Naive thymus-derived CD4-positive, alpha-beta T cell (primary cell): Measurements from ENCODE around the gene QTRT2. TPM values are rescaled to one million over a fixed set of nuclear protein-coding genes. Genes with fewer than 3 reads are reported as not detected.

Experiments
- ATAC-seq: fragments of 150-1000 bp; cut with Tn5 transposase; 2 replicates; pipeline ENCODE4 v1.10.0; 2021; ENCODE audit warnings: mild to moderate bottlenecking, moderate library complexity
- CTCF ChIA-PET: fragments of 350-600 bp; sonication (Branson Sonifier 250); formaldehyde crosslinking; loops from one replicate; lab custom pipeline; 2021; ENCODE audit warnings: antibody characterized with exemption; lab: Charles Lee
- POLR2A ChIA-PET: fragments of 350-600 bp; sonication (Branson Sonifier 250); formaldehyde crosslinking; loops from one replicate; lab custom pipeline; 2021; ENCODE audit warnings: antibody characterized with exemption, inconsistent platforms; lab: Charles Lee
- DNase-seq, 9 donors: peaks; one replicate each; pipeline versions ENCODE4 v3.0.0 to v3.0.0-alpha.2; 2020 to 2022; ENCODE audit warnings: mixed read lengths in 1 of 9
- H3K27ac ChIP-seq: one replicate; pipeline ENCODE4 v1.7.0; 2013; ENCODE audit warnings: mild to moderate bottlenecking, low read depth, low read length, moderate library complexity
- H3K27me3 ChIP-seq, 2 donors: one replicate each; pipeline ENCODE4 v1.7.0; 2013; ENCODE audit warnings: low read length in 2 of 2, mild to moderate bottlenecking in 2 of 2, moderate library complexity in 2 of 2; ENCODE audit not compliant: control insufficient read depth in 2 of 2, insufficient read depth in 2 of 2
- H3K36me3 ChIP-seq, 3 experiments: 1 replicate in 2 of 3; 2 replicates in 1 of 3; pipeline ENCODE4 v1.7.0; 2013; ENCODE audit warnings: low read length in 3 of 3, mild to moderate bottlenecking in 3 of 3, moderate library complexity in 1 of 3; ENCODE audit not compliant: insufficient read depth in 3 of 3, control insufficient read depth in 2 of 3
- H3K4me1 ChIP-seq, 2 donors: one replicate each; pipeline ENCODE4 v1.7.0; 2013; ENCODE audit warnings: low read length in 2 of 2, mild to moderate bottlenecking in 2 of 2, moderate library complexity in 1 of 2; ENCODE audit not compliant: control insufficient read depth in 2 of 2, insufficient read depth in 2 of 2
- H3K4me3 ChIP-seq: 2 replicates; pipeline ENCODE4 v1.7.0; 2013; ENCODE audit warnings: mild to moderate bottlenecking, low read length
- H3K9me3 ChIP-seq, 3 experiments: 1 replicate in 2 of 3; 2 replicates in 1 of 3; pipeline ENCODE4 v1.7.0; 2013; ENCODE audit warnings: low read length in 3 of 3; ENCODE audit not compliant: control insufficient read depth in 2 of 3
- H3K27ac Mint-ChIP-seq, 9 donors: one replicate each; pipeline ENCODE4 v1.8.0; 2020 to 2022; ENCODE audit warnings: mixed read lengths in 9 of 9, mild to moderate bottlenecking in 8 of 9, moderate library complexity in 5 of 9, inconsistent platforms in 2 of 9
- H3K27me3 Mint-ChIP-seq, 5 donors: one replicate each; pipeline ENCODE4 v1.8.0; 2021 to 2022; ENCODE audit warnings: mixed read lengths in 5 of 5, mild to moderate bottlenecking in 1 of 5
- H3K36me3 Mint-ChIP-seq, 5 donors: one replicate each; pipeline ENCODE4 v1.8.0; 2020 to 2022; ENCODE audit warnings: mixed read lengths in 5 of 5, mild to moderate bottlenecking in 3 of 5, inconsistent platforms in 1 of 5
- H3K4me1 Mint-ChIP-seq, 7 donors: one replicate each; pipeline ENCODE4 v1.8.0; 2020 to 2022; ENCODE audit warnings: mixed read lengths in 7 of 7, mild to moderate bottlenecking in 3 of 7, inconsistent platforms in 1 of 7
- H3K4me3 Mint-ChIP-seq, 10 donors: one replicate each; pipeline ENCODE4 v1.8.0; 2020 to 2022; ENCODE audit warnings: mild to moderate bottlenecking in 10 of 10, mixed read lengths in 10 of 10, moderate library complexity in 6 of 10, inconsistent platforms in 2 of 10
- H3K9me3 Mint-ChIP-seq, 11 donors: one replicate each; pipeline ENCODE4 v1.8.0; 2020 to 2022; ENCODE audit warnings: mixed read lengths in 11 of 11, mild to moderate bottlenecking in 4 of 11, inconsistent platforms in 1 of 11, moderate library complexity in 1 of 11
- intact Hi-C, 2 donors: fragments of 100-400 bp; cut with micrococcal nuclease; formaldehyde crosslinking; loops; one replicate each; pipeline ENCODE4 v1.15.1; 2023
- polyA plus RNA-seq, 2 donors: library from polyadenylated mRNA; unstranded; fragments of 300-500 nt; fragmentation: Illumina TruSeq; gene quantifications; one replicate each; pipeline ENCODE4 v1.2.3, GENCODE V29; 2021
- total RNA-seq, 6 experiments: library from RNA in 5 of 6; stranded (reverse) in 5 of 6; gene quantifications; 1 replicate in 5 of 6; 2 replicates in 1 of 6; pipeline ENCODE4 v1.2.3 and lab custom pipeline; 2021 to 2026

QTRT2 gene
- total and polyA plus RNA-seq, 7 experiments from 2014 or later, result 9.6 to 38.8 (median 32.5) TPM

GRCh38 chr3:114071786-114072185 lies 15.2 kb downstream of the QTRT2 start:
- Mint-ChIP-seq H3K27me3 (no peaks in the 10 kb centered on the region), H3K36me3 (peaks cover 16 to 70% (median 52%) of the 10 kb centered on the region in 5 donors), H3K9me3 (no peaks in the 10 kb centered on the region), H3K4me3 (no peak overlapping the region), H3K4me1 (peaks cover 0 to 3% (median 0%) of the 10 kb centered on the region in 7 donors), H3K27ac (peak overlapping the region in 1 of 9 donors; percentile 0)
- H3K9me3 ChIP-seq, result no peaks in the 10 kb centered on the region
- H3K4me1 ChIP-seq, result no peaks in the 10 kb centered on the region
- H3K27me3 ChIP-seq, result no peaks in the 10 kb centered on the region
- ATAC-seq (no peak), DNase-seq (no peak)
- intact Hi-C loops, result no loop called here
- H3K4me3 ChIP-seq, result no peak overlapping the region
- H3K36me3 ChIP-seq, result peaks cover 15 to 81% (median 23%) of the 10 kb centered on the region in 3 experiments
- no peak overlapping the region for H3K27ac ChIP-seq
- POLR2A ChIA-PET, result no interaction called here
- CTCF ChIA-PET, result no interaction called here

GRCh38 chr3:114076711-114077110 lies 20.2 kb downstream of the QTRT2 start:
- Histone ChIP-seq H3K27ac (no peak overlapping the region), H3K27me3 (no peaks in the 10 kb centered on the region), H3K4me1 (no peaks in the 10 kb centered on the region), H3K9me3 (no peaks in the 10 kb centered on the region), H3K4me3 (no peak overlapping the region), H3K36me3 (peaks cover 6 to 91% (median 28%) of the 10 kb centered on the region in 3 experiments)
- intact Hi-C loops, result no loop called here
- no peak overlapping the region for H3K4me3 Mint-ChIP-seq
- no peak overlapping the region for H3K27ac Mint-ChIP-seq
- POLR2A ChIA-PET, result no interaction called here
- H3K4me1 Mint-ChIP-seq, result peaks cover 0 to 5% (median 0%) of the 10 kb centered on the region in 7 donors
- CTCF ChIA-PET, result no interaction called here
- no peaks in the 10 kb centered on the region for H3K9me3 Mint-ChIP-seq
- DNase-seq (no peak), ATAC-seq (no peak)
- H3K36me3 Mint-ChIP-seq, result peaks cover 27 to 79% (median 55%) of the 10 kb centered on the region in 5 donors
- H3K27me3 Mint-ChIP-seq, result no peaks in the 10 kb centered on the region

DNA sequence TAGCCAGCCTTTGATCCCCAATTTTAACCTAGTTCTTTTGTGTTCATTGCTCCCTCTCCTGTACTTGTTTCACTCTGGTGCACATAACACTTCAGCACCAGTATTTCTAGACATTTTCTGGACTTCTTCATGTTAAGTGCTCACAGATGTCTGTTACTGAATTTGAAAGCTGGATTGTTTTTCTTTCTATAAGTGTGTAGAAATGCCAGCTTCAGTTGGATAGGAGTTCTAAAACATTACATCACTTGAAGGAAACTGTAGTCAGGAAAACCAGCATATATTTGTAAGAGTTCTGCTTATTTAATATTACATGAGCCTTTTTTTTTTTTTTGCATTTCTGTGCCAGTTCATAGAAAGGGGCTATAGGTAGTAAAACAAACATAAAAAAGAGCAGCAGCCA lies 21.6 kb downstream of the QTRT2 start:
- Histone ChIP-seq H3K27ac (no peak overlapping the region), H3K4me1 (no peaks in the 10 kb centered on the region), H3K27me3 (no peaks in the 10 kb centered on the region), H3K36me3 (peaks cover 3 to 89% (median 29%) of the 10 kb centered on the region in 3 experiments), H3K9me3 (no peaks in the 10 kb centered on the region), H3K4me3 (no peak overlapping the region)
- intact Hi-C loops, result no loop called here
- POLR2A ChIA-PET, result interaction anchor here (0.8 kb wide), 1 partner anchor 738 kb away, joined by 4 read pairs; no protein-coding TSS in a partner anchor
- H3K4me1 Mint-ChIP-seq, result peaks cover 0 to 4% (median 0%) of the 10 kb centered on the region in 7 donors
- H3K4me3 Mint-ChIP-seq, result no peak overlapping the region
- CTCF ChIA-PET, result interaction anchor here (0.6 kb wide), 1 partner anchor 1739 kb away, joined by 3 read pairs; no protein-coding TSS in a partner anchor
- H3K9me3 Mint-ChIP-seq, result no peaks in the 10 kb centered on the region
- peak overlapping the region in 1 of 9 donors; percentile 7 for H3K27ac Mint-ChIP-seq
- H3K36me3 Mint-ChIP-seq, result peaks cover 25 to 81% (median 47%) of the 10 kb centered on the region in 5 donors
- ATAC-seq (no peak), DNase-seq (no peak)
- no peaks in the 10 kb centered on the region for H3K27me3 Mint-ChIP-seq

- no peaks in the 10 kb centered on the region for H3K27me3 ChIP-seq
- Mint-ChIP-seq H3K27me3 (no peaks in the 10 kb centered on the region), H3K4me1 (peaks cover 0 to 4% (median 0%) of the 10 kb centered on the region in 7 donors), H3K9me3 (no peaks in the 10 kb centered on the region), H3K4me3 (no peak overlapping the region), H3K27ac (no peak overlapping the region), H3K36me3 (peaks cover 18 to 81% (median 45%) of the 10 kb centered on the region in 5 donors)
- no peaks in the 10 kb centered on the region for H3K9me3 ChIP-seq
- intact Hi-C loops, result no loop called here
- ChIA-PET POLR2A (no interaction called here), CTCF (interaction anchor here (0.8 kb wide), 1 partner anchor 217 kb away, joined by 3 read pairs; no protein-coding TSS in a partner anchor)
- DNase-seq (no peak), ATAC-seq (no peak)
- no peak overlapping the region for H3K4me3 ChIP-seq
- H3K4me1 ChIP-seq, result no peaks in the 10 kb centered on the region
- no peak overlapping the region for H3K27ac ChIP-seq
- H3K36me3 ChIP-seq, result peaks cover 3 to 84% (median 23%) of the 10 kb centered on the region in 3 experiments
Measured at GRCh38 chr3:114079761-114080160, 23.2 kb downstream of the QTRT2 start.

DNA sequence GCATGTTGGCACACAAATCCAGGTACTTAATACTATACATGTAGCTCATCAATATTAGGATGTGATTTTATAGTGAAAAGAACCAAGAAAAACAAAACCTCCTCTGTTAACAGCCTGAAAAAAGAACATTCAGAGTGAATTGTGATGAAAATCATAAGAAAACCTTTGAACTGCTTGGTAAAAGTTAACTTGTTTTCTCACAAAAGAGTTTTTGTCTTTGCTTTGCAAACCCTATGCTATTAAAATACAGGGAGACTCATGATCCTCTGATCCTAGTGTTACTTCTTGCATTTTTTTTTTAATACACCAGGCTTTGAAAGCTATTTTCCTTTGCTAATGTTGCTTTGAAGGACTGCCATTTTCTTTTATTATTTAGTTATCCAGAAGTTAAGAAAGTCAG lies 23.7 kb downstream of the QTRT2 start:
- Histone ChIP-seq H3K4me3 (no peak overlapping the region), H3K27ac (no peak overlapping the region), H3K9me3 (no peaks in the 10 kb centered on the region), H3K4me1 (no peaks in the 10 kb centered on the region), H3K36me3 (peaks cover 3 to 85% (median 19%) of the 10 kb centered on the region in 3 experiments), H3K27me3 (no peaks in the 10 kb centered on the region)
- no peak for ATAC-seq
- Mint-ChIP-seq H3K36me3 (peaks cover 18 to 81% (median 48%) of the 10 kb centered on the region in 5 donors), H3K4me3 (no peak overlapping the region), H3K27ac (no peak overlapping the region), H3K9me3 (no peaks in the 10 kb centered on the region), H3K4me1 (peaks cover 0 to 4% (median 0%) of the 10 kb centered on the region in 7 donors), H3K27me3 (no peaks in the 10 kb centered on the region)
- no peak for DNase-seq
- intact Hi-C loops, result no loop called here
- ChIA-PET CTCF (interaction anchor here (0.8 kb wide), 1 partner anchor 217 kb away, joined by 3 read pairs; no protein-coding TSS in a partner anchor), POLR2A (no interaction called here)

DNA sequence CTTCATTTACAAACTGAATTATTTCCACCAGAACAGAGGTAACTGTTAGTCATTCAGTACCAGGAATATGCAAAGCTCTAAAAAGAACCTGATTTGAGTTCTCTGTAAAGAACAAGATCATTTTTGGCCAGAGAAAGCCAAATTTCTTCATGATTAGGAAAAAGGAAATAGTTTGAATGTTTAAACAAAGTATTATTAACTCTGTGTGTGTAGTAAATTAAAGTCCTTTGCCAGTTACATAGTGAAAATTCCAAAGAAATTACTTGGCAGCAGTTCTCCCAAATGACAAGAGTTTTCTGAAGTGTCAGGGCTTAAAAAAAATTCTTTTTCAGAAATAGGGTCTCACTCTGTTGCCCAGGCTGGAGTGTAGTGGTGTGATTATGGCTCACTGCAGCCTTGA lies 24.5 kb downstream of the QTRT2 start:
- no peak for ATAC-seq
- Mint-ChIP-seq H3K4me3 (no peak overlapping the region), H3K27ac (peak overlapping the region in 1 of 9 donors; percentile 26), H3K27me3 (no peaks in the 10 kb centered on the region), H3K9me3 (no peaks in the 10 kb centered on the region), H3K36me3 (peaks cover 23 to 89% (median 56%) of the 10 kb centered on the region in 5 donors), H3K4me1 (peaks cover 0 to 4% (median 0%) of the 10 kb centered on the region in 7 donors)
- Histone ChIP-seq H3K9me3 (no peaks in the 10 kb centered on the region), H3K27me3 (no peaks in the 10 kb centered on the region), H3K27ac (no peak overlapping the region), H3K4me1 (no peaks in the 10 kb centered on the region), H3K36me3 (peaks cover 3 to 85% (median 12%) of the 10 kb centered on the region in 3 experiments), H3K4me3 (no peak overlapping the region)
- ChIA-PET CTCF (no interaction called here), POLR2A (no interaction called here)
- intact Hi-C loops, result no loop called here
- no peak for DNase-seq

DNA sequence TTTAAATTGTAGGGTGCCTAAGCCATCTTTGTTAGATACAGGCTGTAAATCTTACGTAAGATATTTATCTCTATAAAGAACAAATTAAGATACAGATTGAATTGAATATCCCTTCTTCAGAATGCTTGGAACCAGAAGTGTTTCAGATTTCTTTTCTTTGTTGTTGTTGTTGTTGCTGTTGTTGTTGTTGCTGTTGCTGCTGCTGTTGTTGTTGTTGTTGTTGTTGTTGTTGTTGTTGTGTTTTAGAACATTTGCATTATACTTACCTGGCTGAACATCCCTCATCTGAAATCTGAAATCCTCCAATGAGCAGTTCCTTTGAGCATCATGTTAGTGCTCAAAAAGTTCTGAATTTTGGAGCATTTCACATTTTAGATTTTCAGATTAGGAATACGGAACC lies 26.6 kb downstream of the QTRT2 start:
- CTCF ChIA-PET, result no interaction called here
- H3K9me3 Mint-ChIP-seq, result no peaks in the 10 kb centered on the region
- POLR2A ChIA-PET, result no interaction called here
- H3K36me3 ChIP-seq, result peaks cover 3 to 76% (median 12%) of the 10 kb centered on the region in 3 experiments
- H3K4me1 Mint-ChIP-seq, result no peaks in the 10 kb centered on the region
- H3K27me3 Mint-ChIP-seq, result no peaks in the 10 kb centered on the region
- peaks cover 28 to 90% (median 59%) of the 10 kb centered on the region in 5 donors for H3K36me3 Mint-ChIP-seq
- no peak overlapping the region for H3K4me3 Mint-ChIP-seq
- ATAC-seq (no peak), DNase-seq (no peak)
- no peaks in the 10 kb centered on the region for H3K9me3 ChIP-seq
- H3K27ac ChIP-seq, result no peak overlapping the region
- no peaks in the 10 kb centered on the region for H3K4me1 ChIP-seq
- no peak overlapping the region for H3K4me3 ChIP-seq
- peak overlapping the region in 1 of 9 donors; percentile 27 for H3K27ac Mint-ChIP-seq
- H3K27me3 ChIP-seq, result no peaks in the 10 kb centered on the region
- intact Hi-C loops, result no loop called here
